22Rv1 (cell line): ENCODE results near the gene SLC25A5.

Experiments
- H3K27ac ChIP-seq: fragments of 450-650 bp; 2 replicates; pipeline ENCODE4 v1.5.1; 2017
- CTCF ChIP-seq: fragments of 450-650 bp; IDR thresholded peaks from 2 replicates; pipeline ENCODE4 v1.5.1; 2017; ENCODE audit warnings: mild to moderate bottlenecking
- ZFX ChIP-seq: fragments of 450-650 bp; IDR thresholded peaks from 2 replicates; pipeline ENCODE4 v1.6.1; 2017; ENCODE audit warnings: antibody characterized with exemption, borderline replicate concordance

The SLC25A5 gene

DNA sequence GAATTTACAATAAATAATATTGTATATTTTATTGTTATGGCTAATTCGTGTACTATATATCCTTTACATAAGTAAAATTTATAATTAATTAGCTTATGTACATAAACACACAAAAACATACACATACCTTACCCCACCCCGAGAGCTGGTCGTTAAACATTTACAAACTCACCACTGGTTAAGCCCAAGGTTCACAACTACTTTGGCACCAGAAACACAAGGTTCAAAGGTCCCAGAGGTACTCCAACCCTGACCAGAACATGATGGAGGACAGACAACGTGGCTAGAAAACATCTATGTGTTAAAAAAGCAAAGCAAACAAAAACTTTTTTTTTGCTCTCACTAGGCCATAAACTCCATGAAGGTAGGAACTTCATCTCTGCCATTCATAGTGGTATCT is 37.7 kb downstream of the SLC25A5 start:
- TF ChIP-seq CTCF (no peak), ZFX (no peak)
- H3K27ac ChIP-seq = no peak overlapping the region

- H3K27ac ChIP-seq = no peak overlapping the region
- TF ChIP-seq CTCF (no peak), ZFX (no peak)
These were observed 39.0 kb downstream of the SLC25A5 start for GRCh38 chrX:119507206-119507605.

- TF ChIP-seq ZFX (no peak), CTCF (peak; percentile 75)
- H3K27ac ChIP-seq = no peak overlapping the region
These were observed 44.0 kb downstream of the SLC25A5 start for GRCh38 chrX:119512146-119512800.

GRCh38 chrX:119516157-119516702 is 48.0 kb downstream of the SLC25A5 start:
- no peak overlapping the region for H3K27ac ChIP-seq
- TF ChIP-seq ZFX (no peak), CTCF (peak; percentile 75)

- TF ChIP-seq ZFX (no peak), CTCF (no peak)
- H3K27ac ChIP-seq = no peak overlapping the region
These were observed 50.1 kb downstream of the SLC25A5 start for GRCh38 chrX:119518371-119518770.
